K562 (cell line): ENCODE results near the gene CCDC34. TPM values are rescaled to one million over a fixed set of nuclear protein-coding genes. Genes with fewer than 3 reads are reported as not detected.

Experiments used
- ATF1 ChIP-seq, 2 experiments: fragments of 450-650 bp in 1 of 2; IDR thresholded peaks; 2 replicates each; pipeline ENCODE4 v1.6.1; 2016; ENCODE audit warnings: missing compliant biosample characterization in 1 of 2, missing genetic modification characterization in 1 of 2
- BCL6 ChIP-seq: fragments of 250-450 bp; sonication (Bioruptor Pico); IDR thresholded peaks from 2 replicates; pipeline ENCODE4 v1.4.0; 2020
- CCAR2 ChIP-seq: fragments of 200-400 bp; formaldehyde crosslinking; IDR thresholded peaks from 2 replicates; pipeline ENCODE4 v1.6.1; 2017; ENCODE audit warnings: mild to moderate bottlenecking, low read depth, low read length
- CHCHD3 ChIP-seq: fragments of 250-450 bp; sonication (Bioruptor Pico); IDR thresholded peaks from 2 replicates; pipeline ENCODE4 v2.1.2; 2022; ENCODE audit warnings: mild to moderate bottlenecking
- CREM ChIP-seq: IDR thresholded peaks from 2 replicates; pipeline ENCODE4 v1.6.1; 2014; ENCODE audit warnings: antibody characterized with exemption, low read depth
- ELF4 ChIP-seq: fragments of 450-650 bp; formaldehyde crosslinking; IDR thresholded peaks from 2 replicates; pipeline ENCODE4 v1.4.0; 2022; ENCODE audit warnings: missing genetic modification characterization
- EP400 ChIP-seq: fragments of 450-650 bp; IDR thresholded peaks from 2 replicates; pipeline ENCODE4 v1.6.1; 2017; ENCODE audit warnings: antibody characterized with exemption, mild to moderate bottlenecking, moderate library complexity
- ESRRA ChIP-seq: fragments of 450-650 bp; IDR thresholded peaks from 2 replicates; pipeline ENCODE4 v1.6.1; 2014; ENCODE audit warnings: low read depth, mild to moderate bottlenecking, moderate library complexity, borderline replicate concordance
- FOXK1 ChIP-seq: sonication (generic); formaldehyde crosslinking; IDR thresholded peaks from 2 replicates; pipeline ENCODE4 v1.8.0; 2022; ENCODE audit warnings: missing genetic modification reagents, mild to moderate bottlenecking, borderline replicate concordance
- HIVEP1 ChIP-seq: fragments of 250-450 bp; sonication (Bioruptor Pico); IDR thresholded peaks from 2 replicates; pipeline ENCODE4 v1.4.0; 2020; ENCODE audit warnings: mild to moderate bottlenecking
- HLTF ChIP-seq: fragments of 450-650 bp; IDR thresholded peaks from 2 replicates; pipeline ENCODE4 v1.6.1; 2016
- HMGN3 ChIP-seq: IDR thresholded peaks from 2 replicates; pipeline ENCODE4 v1.6.1; 2011; ENCODE audit warnings: borderline replicate concordance, low read depth, mild to moderate bottlenecking, mixed read lengths, low read length; ENCODE audit not compliant: insufficient read length; ENCODE audit errors: extremely low read depth
- HSF4 ChIP-seq: fragments of 250-450 bp; sonication (Bioruptor Pico); IDR thresholded peaks from 2 replicates; pipeline ENCODE4 v2.1.2; 2022; ENCODE audit warnings: mild to moderate bottlenecking, moderate library complexity, borderline replicate concordance
- L3MBTL2 ChIP-seq: fragments of 450-650 bp; IDR thresholded peaks from 2 replicates; pipeline ENCODE4 v1.6.1; 2016; ENCODE audit warnings: mild to moderate bottlenecking, moderate library complexity
- LCOR ChIP-seq: sonication (generic); formaldehyde crosslinking; IDR thresholded peaks from 2 replicates; pipeline ENCODE4 v1.8.0; 2022; ENCODE audit warnings: mild to moderate bottlenecking, missing genetic modification reagents
- MBD2 ChIP-seq: sonication (generic); IDR thresholded peaks from 2 replicates; pipeline ENCODE4 v1.6.1; 2016; ENCODE audit warnings: low read depth, borderline replicate concordance
- NR1H2 ChIP-seq: sonication (generic); formaldehyde crosslinking; IDR thresholded peaks from 2 replicates; pipeline ENCODE4 v1.4.0; 2020; ENCODE audit warnings: mild to moderate bottlenecking, missing genetic modification reagents
- NR3C1 ChIP-seq: sonication (generic); formaldehyde crosslinking; IDR thresholded peaks from 2 replicates; pipeline ENCODE4 v1.8.1; 2022; ENCODE audit warnings: missing genetic modification reagents
- PHB2 ChIP-seq: fragments of 450-650 bp; IDR thresholded peaks from 2 replicates; pipeline ENCODE4 v1.6.1; 2017; ENCODE audit warnings: low read depth
- RB1 ChIP-seq: fragments of 450-650 bp; IDR thresholded peaks from 2 replicates; pipeline ENCODE4 v1.6.1; 2017; ENCODE audit warnings: low read depth, mild to moderate bottlenecking
- ZEB2 ChIP-seq: fragments of 450-650 bp; IDR thresholded peaks from 2 replicates; pipeline ENCODE4 v1.6.1; 2016
- ZNF507 ChIP-seq: conservative IDR thresholded peaks from 2 replicates; pipeline ENCODE4 v1.6.1; 2017; ENCODE audit warnings: missing genetic modification characterization, missing compliant biosample characterization
- ZNF717 ChIP-seq: fragments of 250-450 bp; sonication (Bioruptor Pico); IDR thresholded peaks from 2 replicates; pipeline ENCODE4 v1.5.0; 2021
- polyA plus RNA-seq, 8 experiments: library from polyadenylated mRNA; depleted of rRNA in 4 of 8; stranded (reverse) in 5 of 8; unstranded in 3 of 8; fragments of >200 nt; fragmentation: Nextera tagmentation in 2 of 8; fragmentation: Illumina TruSeq in 1 of 8; extraction: Ambion mirVana in 2 of 8; extraction: Trizol in 1 of 8; gene quantifications; 2 replicates each; pipeline versions ENCODE4 v1.2.1 to v1.2.3, GENCODE V29; 2011 to 2014; ENCODE audit warnings: inconsistent platforms in 1 of 8, missing spikeins in 1 of 8
- total RNA-seq, 7 experiments: library from RNA; depleted of rRNA in 6 of 7; stranded (reverse); fragments of >200 nt in 6 of 7; fragmentation: Illumina TruSeq in 2 of 7; extraction: Trizol in 2 of 7; gene quantifications; 2 replicates each; pipeline versions ENCODE4 v1.2.1 to v1.2.3, GENCODE V29; 2011 to 2021; ENCODE audit warnings: low replicate concordance in 1 of 7
- TF ChIP-seq, protein P1 (sequence below), 3 experiments: fragments of 200-800 bp in 1 of 3; fragments of 250-450 bp in 1 of 3; fragments of 450-650 bp in 1 of 3; sonication (Bioruptor Pico) in 1 of 3; sonication (Bioruptor generic) in 1 of 3; formaldehyde crosslinking in 1 of 3; IDR thresholded peaks; 2 replicates each; pipeline versions ENCODE4 v1.6.1 to v1.8.0; 2016 to 2022; ENCODE audit warnings: mild to moderate bottlenecking in 2 of 3, missing genetic modification characterization in 2 of 3, missing compliant biosample characterization in 1 of 3, moderate library complexity in 1 of 3
- TF ChIP-seq, protein P2 (sequence below): fragments of 450-650 bp; IDR thresholded peaks from 2 replicates; pipeline ENCODE4 v1.6.1; 2016; ENCODE audit warnings: low read depth, mild to moderate bottlenecking, moderate library complexity
- TF ChIP-seq, protein P3 (sequence below): fragments of 250-450 bp; sonication (Bioruptor Pico); IDR thresholded peaks from 2 replicates; pipeline ENCODE4 v1.8.0; 2021; ENCODE audit warnings: borderline replicate concordance, mild to moderate bottlenecking, moderate library complexity; ENCODE audit not compliant: poor library complexity, severe bottlenecking

CCDC34 gene
- total and polyA plus RNA-seq, 9 of the 15 experiments (the other 6 are each of a cell fraction or from before 2014, with no cell fraction given): 6.2 to 42.0 (median 15.7) TPM

DNA sequence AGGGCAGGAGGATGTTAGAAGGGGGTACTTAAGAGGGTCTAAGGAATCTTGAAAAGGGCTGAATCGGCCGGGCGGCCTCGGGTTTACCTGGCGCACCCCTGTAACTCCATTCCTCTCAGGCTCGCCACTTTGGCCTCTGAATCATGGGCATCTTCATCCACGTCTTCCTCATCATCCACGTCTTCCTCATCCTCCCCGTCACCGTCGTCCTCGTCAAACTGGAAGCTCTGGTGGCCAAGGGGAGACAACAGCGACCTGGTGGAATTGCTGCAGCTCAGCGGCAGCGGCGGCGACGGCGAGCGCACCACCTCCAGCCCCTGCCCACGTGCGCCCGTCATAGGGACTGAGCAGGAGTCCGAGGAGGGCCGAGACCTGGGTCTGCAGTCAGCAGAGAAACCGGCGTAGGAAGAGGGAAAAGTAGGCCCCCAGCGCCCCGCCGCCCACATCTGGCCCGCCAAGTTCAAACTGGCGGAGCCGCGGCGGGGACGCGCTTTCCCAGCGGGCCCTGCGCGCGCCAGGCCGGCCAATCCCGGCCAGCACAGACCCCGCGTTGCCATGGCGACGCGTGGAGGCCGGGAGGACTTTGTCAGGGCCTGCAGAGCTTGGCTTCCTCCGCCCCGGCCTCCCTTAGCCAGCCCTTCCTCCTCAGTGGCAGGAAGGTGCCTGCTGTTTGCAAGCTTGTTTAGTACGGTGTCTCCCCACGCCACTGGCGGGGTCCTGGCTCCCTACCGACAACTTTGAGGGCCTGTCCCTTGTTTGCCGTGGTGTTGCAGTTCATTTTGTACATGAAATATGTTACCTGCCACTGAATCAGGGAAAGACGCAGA lies at the start of gene CCDC34 (continued):
- TF ChIP-seq, protein P1, sequence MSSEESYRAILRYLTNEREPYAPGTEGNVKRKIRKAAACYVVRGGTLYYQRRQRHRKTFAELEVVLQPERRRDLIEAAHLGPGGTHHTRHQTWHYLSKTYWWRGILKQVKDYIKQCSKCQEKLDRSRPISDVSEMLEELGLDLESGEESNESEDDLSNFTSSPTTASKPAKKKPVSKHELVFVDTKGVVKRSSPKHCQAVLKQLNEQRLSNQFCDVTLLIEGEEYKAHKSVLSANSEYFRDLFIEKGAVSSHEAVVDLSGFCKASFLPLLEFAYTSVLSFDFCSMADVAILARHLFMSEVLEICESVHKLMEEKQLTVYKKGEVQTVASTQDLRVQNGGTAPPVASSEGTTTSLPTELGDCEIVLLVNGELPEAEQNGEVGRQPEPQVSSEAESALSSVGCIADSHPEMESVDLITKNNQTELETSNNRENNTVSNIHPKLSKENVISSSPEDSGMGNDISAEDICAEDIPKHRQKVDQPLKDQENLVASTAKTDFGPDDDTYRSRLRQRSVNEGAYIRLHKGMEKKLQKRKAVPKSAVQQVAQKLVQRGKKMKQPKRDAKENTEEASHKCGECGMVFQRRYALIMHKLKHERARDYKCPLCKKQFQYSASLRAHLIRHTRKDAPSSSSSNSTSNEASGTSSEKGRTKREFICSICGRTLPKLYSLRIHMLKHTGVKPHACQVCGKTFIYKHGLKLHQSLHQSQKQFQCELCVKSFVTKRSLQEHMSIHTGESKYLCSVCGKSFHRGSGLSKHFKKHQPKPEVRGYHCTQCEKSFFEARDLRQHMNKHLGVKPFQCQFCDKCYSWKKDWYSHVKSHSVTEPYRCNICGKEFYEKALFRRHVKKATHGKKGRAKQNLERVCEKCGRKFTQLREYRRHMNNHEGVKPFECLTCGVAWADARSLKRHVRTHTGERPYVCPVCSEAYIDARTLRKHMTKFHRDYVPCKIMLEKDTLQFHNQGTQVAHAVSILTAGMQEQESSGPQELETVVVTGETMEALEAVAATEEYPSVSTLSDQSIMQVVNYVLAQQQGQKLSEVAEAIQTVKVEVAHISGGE (CRISPR knock-in tag; IDR thresholded peaks at IDR 0.05): peak in 1 of 3 experiments; percentile 41; a peak in 2 of 6 replicates
- TF ChIP-seq FOXK1 (no peak), MBD2 (peak; percentile 51; the same call in 1 of the 2 replicates), ELF4 (CRISPR knock-in tag) (no peak), L3MBTL2 (peak; percentile 90), NR1H2 (no peak), HMGN3 (peak; percentile 49), ATF1 (CRISPR knock-in tag; IDR thresholded peaks at IDR 0.05) (no peak), ATF1 (tag; IDR thresholded peaks at IDR 0.05) (peak; percentile 60), PHB2 (no peak), LCOR (CRISPR knock-in tag) (peak; percentile 14; the same call in 1 of the 2 replicates), RB1 (peak; percentile 78), CCAR2 (no peak), ESRRA (peak; percentile 43; the same call in 1 of the 2 replicates), CHCHD3 (CRISPR knock-in tag) (no peak), HLTF (no peak), HSF4 (CRISPR knock-in tag) (no peak), BCL6 (CRISPR knock-in tag) (no peak), ZNF507 (no peak), EP400 (peak; percentile 65), NR3C1 (CRISPR knock-in tag) (peak; percentile 40; the same call in 1 of the 2 replicates), ZNF717 (CRISPR knock-in tag) (no peak), CREM (peak; percentile 28; the same call in 1 of the 2 replicates), HIVEP1 (no peak), ZEB2 (no peak)
- TF ChIP-seq, protein P2, sequence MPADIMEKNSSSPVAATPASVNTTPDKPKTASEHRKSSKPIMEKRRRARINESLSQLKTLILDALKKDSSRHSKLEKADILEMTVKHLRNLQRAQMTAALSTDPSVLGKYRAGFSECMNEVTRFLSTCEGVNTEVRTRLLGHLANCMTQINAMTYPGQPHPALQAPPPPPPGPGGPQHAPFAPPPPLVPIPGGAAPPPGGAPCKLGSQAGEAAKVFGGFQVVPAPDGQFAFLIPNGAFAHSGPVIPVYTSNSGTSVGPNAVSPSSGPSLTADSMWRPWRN: no peak
- TF ChIP-seq, protein P3, sequence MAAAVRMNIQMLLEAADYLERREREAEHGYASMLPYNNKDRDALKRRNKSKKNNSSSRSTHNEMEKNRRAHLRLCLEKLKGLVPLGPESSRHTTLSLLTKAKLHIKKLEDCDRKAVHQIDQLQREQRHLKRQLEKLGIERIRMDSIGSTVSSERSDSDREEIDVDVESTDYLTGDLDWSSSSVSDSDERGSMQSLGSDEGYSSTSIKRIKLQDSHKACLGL (CRISPR knock-in tag): peak; percentile 75
